ENCODE results near the gene ADM5.

GRCh38 chr19:49713236-49713845 lies 23.9 kb downstream of the ADM5 start:
- TF ChIP-seq SUZ12 (IDR thresholded peaks at IDR 0.05; ENCODE audit: extremely low read depth, insufficient read depth, insufficient read length) (no peak), ZNF274 (IDR thresholded peaks at IDR 0.05; ENCODE audit: low read depth, low read length) (no peak), YY1 (IDR thresholded peaks at IDR 0.05; ENCODE audit: insufficient read depth, insufficient read length) (no peak)
